Measurements from ENCODE around the gene OR52I2.

Gene OR52I2

DNA sequence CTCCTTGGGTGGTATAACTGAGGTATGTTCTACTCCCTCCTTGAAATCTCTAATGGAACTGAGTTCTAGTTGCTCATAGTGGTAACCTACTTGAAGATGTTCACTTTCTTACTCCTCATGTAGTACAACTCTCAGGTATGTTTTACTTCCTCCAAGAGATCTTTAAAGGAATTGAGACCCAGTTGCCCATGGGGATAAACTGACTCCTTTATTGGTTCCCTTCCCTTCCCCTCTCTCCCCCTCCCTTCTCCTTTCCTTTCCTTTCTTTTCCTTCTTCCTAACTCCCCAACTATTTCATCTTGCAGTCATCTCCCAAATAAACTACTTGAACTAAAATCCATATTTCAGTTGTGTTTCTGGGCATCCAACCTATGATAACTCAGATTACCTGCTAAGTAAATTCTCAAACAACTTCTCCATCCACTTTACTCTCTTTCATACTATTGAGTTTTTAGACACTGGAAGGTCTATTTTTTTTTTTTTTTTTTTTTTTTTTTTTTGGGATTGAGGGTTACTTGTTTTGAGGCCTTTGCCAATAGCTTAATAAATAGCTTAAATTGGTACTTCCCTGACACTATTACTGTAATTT lies 34.4 kb downstream of the OR52I2 start:
- no peak overlapping the region for H2AFZ ChIP-seq (ENCODE audit: low read depth, low read length)
- DNase-seq (no peak), ATAC-seq (ENCODE audit: insufficient read depth, low read depth) (no peak)

GRCh38 chr11:4619514-4619913 lies 38.0 kb downstream of the OR52I2 start:
- Histone ChIP-seq H3K4me1 (ENCODE audit: insufficient read depth, low read length) (no peaks in the 10 kb centered on the region), H3K9ac (ENCODE audit: low read depth, low read length) (no peak overlapping the region), H3K4me2 (ENCODE audit: insufficient read depth, low read length) (no peak overlapping the region), H3K9me3 (ENCODE audit: insufficient read depth, low read length, severe bottlenecking) (no peaks in the 10 kb centered on the region), H3K27ac (ENCODE audit: low read length) (no peak overlapping the region), H3K36me3 (ENCODE audit: insufficient read depth, low read length) (no peaks in the 10 kb centered on the region), H3K27me3 (ENCODE audit: insufficient read depth, low read length, poor library complexity) (peaks cover 3% of the 10 kb centered on the region), H2AFZ (ENCODE audit: low read depth, low read length) (no peak overlapping the region), H4K20me1 (ENCODE audit: insufficient read depth, low read length) (no peaks in the 10 kb centered on the region), H3K4me3 (ENCODE audit: low read depth in 1 of 2, low read length in 2 of 2) (no peak overlapping the region), H3K79me2 (ENCODE audit: insufficient read depth, low read length) (no peaks in the 10 kb centered on the region)
- TF ChIP-seq EZH2 (IDR thresholded peaks at IDR 0.05; ENCODE audit: borderline replicate concordance, low read depth, low read length, severe bottlenecking): no peak
- TF ChIP-seq, protein P1, sequence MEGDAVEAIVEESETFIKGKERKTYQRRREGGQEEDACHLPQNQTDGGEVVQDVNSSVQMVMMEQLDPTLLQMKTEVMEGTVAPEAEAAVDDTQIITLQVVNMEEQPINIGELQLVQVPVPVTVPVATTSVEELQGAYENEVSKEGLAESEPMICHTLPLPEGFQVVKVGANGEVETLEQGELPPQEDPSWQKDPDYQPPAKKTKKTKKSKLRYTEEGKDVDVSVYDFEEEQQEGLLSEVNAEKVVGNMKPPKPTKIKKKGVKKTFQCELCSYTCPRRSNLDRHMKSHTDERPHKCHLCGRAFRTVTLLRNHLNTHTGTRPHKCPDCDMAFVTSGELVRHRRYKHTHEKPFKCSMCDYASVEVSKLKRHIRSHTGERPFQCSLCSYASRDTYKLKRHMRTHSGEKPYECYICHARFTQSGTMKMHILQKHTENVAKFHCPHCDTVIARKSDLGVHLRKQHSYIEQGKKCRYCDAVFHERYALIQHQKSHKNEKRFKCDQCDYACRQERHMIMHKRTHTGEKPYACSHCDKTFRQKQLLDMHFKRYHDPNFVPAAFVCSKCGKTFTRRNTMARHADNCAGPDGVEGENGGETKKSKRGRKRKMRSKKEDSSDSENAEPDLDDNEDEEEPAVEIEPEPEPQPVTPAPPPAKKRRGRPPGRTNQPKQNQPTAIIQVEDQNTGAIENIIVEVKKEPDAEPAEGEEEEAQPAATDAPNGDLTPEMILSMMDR (IDR thresholded peaks at IDR 0.05; ENCODE audit: borderline replicate concordance, extremely low read depth, low read length, poor library complexity, severe bottlenecking): no peak
- ATAC-seq (ENCODE audit: insufficient read depth, low read depth) (no peak), DNase-seq (no peak)

More for the DNA sequence above, 34.4 kb downstream of the OR52I2 start:
- Histone ChIP-seq H3K27me3 (ENCODE audit: insufficient read depth, low read length, poor library complexity) (no peaks in the 10 kb centered on the region), H3K36me3 (ENCODE audit: insufficient read depth, low read length) (no peaks in the 10 kb centered on the region), H3K4me2 (ENCODE audit: insufficient read depth, low read length) (no peak overlapping the region), H3K9me3 (ENCODE audit: insufficient read depth, low read length, severe bottlenecking) (no peaks in the 10 kb centered on the region), H4K20me1 (ENCODE audit: insufficient read depth, low read length) (no peaks in the 10 kb centered on the region), H3K4me1 (ENCODE audit: insufficient read depth, low read length) (no peaks in the 10 kb centered on the region), H3K9ac (ENCODE audit: low read depth, low read length) (no peak overlapping the region), H3K27ac (ENCODE audit: low read length) (no peak overlapping the region), H3K4me3 (ENCODE audit: low read depth in 1 of 2, low read length in 2 of 2) (no peak overlapping the region), H3K79me2 (ENCODE audit: insufficient read depth, low read length) (no peaks in the 10 kb centered on the region)
- TF ChIP-seq, protein P1 (IDR thresholded peaks at IDR 0.05; ENCODE audit: borderline replicate concordance, extremely low read depth, low read length, poor library complexity, severe bottlenecking): no peak
- TF ChIP-seq EZH2 (IDR thresholded peaks at IDR 0.05; ENCODE audit: borderline replicate concordance, low read depth, low read length, severe bottlenecking): no peak

GRCh38 chr11:4626207-4627099 lies 44.9 kb downstream of the OR52I2 start:
- Histone ChIP-seq H3K27me3 (ENCODE audit: insufficient read depth, low read length, poor library complexity) (peaks cover 3% of the 10 kb centered on the region), H3K9ac (ENCODE audit: low read depth, low read length) (no peak overlapping the region), H3K27ac (ENCODE audit: low read length) (no peak overlapping the region), H3K4me3 (ENCODE audit: low read depth in 1 of 2, low read length in 2 of 2) (no peak overlapping the region), H3K4me2 (ENCODE audit: insufficient read depth, low read length) (no peak overlapping the region), H3K4me1 (ENCODE audit: insufficient read depth, low read length) (no peaks in the 10 kb centered on the region), H3K36me3 (ENCODE audit: insufficient read depth, low read length) (no peaks in the 10 kb centered on the region), H3K9me3 (ENCODE audit: insufficient read depth, low read length, severe bottlenecking) (no peaks in the 10 kb centered on the region), H3K79me2 (ENCODE audit: insufficient read depth, low read length) (no peaks in the 10 kb centered on the region), H4K20me1 (ENCODE audit: insufficient read depth, low read length) (no peaks in the 10 kb centered on the region), H2AFZ (ENCODE audit: low read depth, low read length) (no peak overlapping the region)
- no peak for TF ChIP-seq EZH2 (IDR thresholded peaks at IDR 0.05; ENCODE audit: borderline replicate concordance, low read depth, low read length, severe bottlenecking)
- TF ChIP-seq, protein P1 (IDR thresholded peaks at IDR 0.05; ENCODE audit: borderline replicate concordance, extremely low read depth, low read length, poor library complexity, severe bottlenecking): peak; percentile 80
- ATAC-seq (ENCODE audit: insufficient read depth, low read depth) (peak; percentile 67; the same call in 2 of the 3 replicates), DNase-seq (peak; percentile 61)

All from DND-41 (cell line).